COLO668 (cell line): ENCODE measurements around the gene FDX1.

ENCODE experiments used
- DNase-seq: peaks from one replicate; lab custom pipeline; 2025; ENCODE audit not compliant: unreplicated experiment; lab: John Stamatoyannopoulos, UW

Gene FDX1

GRCh38 chr11:110465231-110465630 is 35.5 kb downstream of the FDX1 start:
- no peak for DNase-seq

- DNase-seq: no peak
Observed at GRCh38 chr11:110467556-110467955, 37.8 kb downstream of the FDX1 start.

- DNase-seq: no peak
Observed at GRCh38 chr11:110468121-110468520, 38.4 kb downstream of the FDX1 start.

- DNase-seq: no peak
Observed at GRCh38 chr11:110469127-110469526, 39.4 kb downstream of the FDX1 start.

GRCh38 chr11:110470716-110471115 is 41.0 kb downstream of the FDX1 start:
- no peak for DNase-seq

- no peak for DNase-seq
Observed at GRCh38 chr11:110471371-110471770, 41.6 kb downstream of the FDX1 start.

GRCh38 chr11:110472858-110473257 is 43.1 kb downstream of the FDX1 start:
- DNase-seq: no peak

GRCh38 chr11:110473706-110474105 is 44.0 kb downstream of the FDX1 start:
- no peak for DNase-seq

- DNase-seq: no peak
Observed at GRCh38 chr11:110474578-110474977, 44.8 kb downstream of the FDX1 start.

GRCh38 chr11:110475671-110476070 is 45.9 kb downstream of the FDX1 start:
- no peak for DNase-seq

GRCh38 chr11:110478410-110478809 is 48.7 kb downstream of the FDX1 start:
- no peak for DNase-seq

GRCh38 chr11:110479108-110480101 is 49.7 kb downstream of the FDX1 start:
- DNase-seq: peak; percentile 12

- DNase-seq: no peak
Observed at GRCh38 chr11:110481523-110481922, 51.8 kb downstream of the FDX1 start.

GRCh38 chr11:110486156-110486555 is 56.4 kb downstream of the FDX1 start:
- DNase-seq: no peak

GRCh38 chr11:110488446-110488845 is 58.7 kb downstream of the FDX1 start:
- no peak for DNase-seq

- no peak for DNase-seq
Observed at GRCh38 chr11:110490886-110491285, 61.1 kb downstream of the FDX1 start.

GRCh38 chr11:110491577-110492320 is 62.0 kb downstream of the FDX1 start:
- no peak for DNase-seq

- DNase-seq: no peak
Observed at GRCh38 chr11:110492321-110492685, 62.6 kb downstream of the FDX1 start.

GRCh38 chr11:110493346-110493745 is 63.6 kb downstream of the FDX1 start:
- no peak for DNase-seq

- no peak for DNase-seq
Observed at GRCh38 chr11:110497231-110497978, 67.7 kb downstream of the FDX1 start.

- DNase-seq: no peak
Observed at GRCh38 chr11:110501428-110501827, 71.7 kb downstream of the FDX1 start.
